LNCaP clone FGC (cell line): ENCODE results near the gene NFIL3.
"Not testable (repeated sequence)": the region's sequence is repeated elsewhere in the genome, so short reads cannot be mapped to it uniquely, and the experiment has no call there.

Experiments
- DNase-seq: peaks from one replicate; pipeline ENCODE4 v3.0.0-alpha.2; 2011; ENCODE audit warnings: low read depth
- H3K4me3 ChIP-seq: 2 replicates; pipeline ENCODE4 v1.5.1; 2011; ENCODE audit warnings: mild to moderate bottlenecking, low read depth, low read length, control low read depth
- CTCF ChIP-seq: IDR thresholded peaks from 2 replicates; pipeline ENCODE4 v1.5.1; 2012; ENCODE audit warnings: mild to moderate bottlenecking; ENCODE audit not compliant: control insufficient read depth, insufficient read depth; ENCODE audit errors: extremely low read depth

Gene NFIL3, protein sequence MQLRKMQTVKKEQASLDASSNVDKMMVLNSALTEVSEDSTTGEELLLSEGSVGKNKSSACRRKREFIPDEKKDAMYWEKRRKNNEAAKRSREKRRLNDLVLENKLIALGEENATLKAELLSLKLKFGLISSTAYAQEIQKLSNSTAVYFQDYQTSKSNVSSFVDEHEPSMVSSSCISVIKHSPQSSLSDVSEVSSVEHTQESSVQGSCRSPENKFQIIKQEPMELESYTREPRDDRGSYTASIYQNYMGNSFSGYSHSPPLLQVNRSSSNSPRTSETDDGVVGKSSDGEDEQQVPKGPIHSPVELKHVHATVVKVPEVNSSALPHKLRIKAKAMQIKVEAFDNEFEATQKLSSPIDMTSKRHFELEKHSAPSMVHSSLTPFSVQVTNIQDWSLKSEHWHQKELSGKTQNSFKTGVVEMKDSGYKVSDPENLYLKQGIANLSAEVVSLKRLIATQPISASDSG

DNA sequence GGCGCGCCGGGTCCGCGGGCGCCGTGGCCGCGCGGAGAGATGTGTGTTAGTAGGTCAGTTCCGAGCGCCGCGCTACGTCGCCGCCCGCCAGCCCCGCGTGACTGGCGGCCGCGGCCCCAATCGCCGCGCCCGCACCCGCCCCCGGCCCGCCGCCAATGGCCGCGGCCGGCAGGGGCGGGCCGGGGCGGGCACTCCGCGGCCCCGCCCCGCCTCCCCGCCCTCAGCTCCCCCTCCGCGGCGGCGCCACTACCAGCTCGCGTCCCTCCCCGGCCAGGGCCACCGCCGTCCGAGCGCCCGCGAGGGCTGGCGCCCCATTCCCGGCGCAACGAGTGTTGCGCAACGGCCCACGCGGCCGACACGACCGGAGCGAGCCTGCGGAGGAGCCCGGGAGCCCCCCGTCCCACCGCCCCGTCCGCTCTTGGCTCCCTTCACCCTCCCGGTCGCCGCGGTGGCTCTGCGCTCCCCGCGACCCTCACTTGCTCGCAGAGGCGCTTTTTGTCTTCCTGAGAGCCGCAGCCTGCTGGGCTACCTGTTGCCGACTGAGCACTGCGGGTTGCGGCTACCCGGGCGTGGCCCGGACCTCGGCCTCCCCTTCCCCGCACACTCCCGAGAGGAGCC lies at the start of gene NFIL3:
Gene NFIL3 (minus strand): TSS at position 48 of the 618 bp plus-strand sequence. CDS start 13,098 bp downstream, outside the sequence.
- DNase-seq, result peak; percentile 22
- no peak for TF ChIP-seq CTCF
- peak within 1 kb of the TSS; percentile 95 for H3K4me3 ChIP-seq

- not testable (repeated sequence) for H3K4me3 ChIP-seq, DNase-seq
Measured at GRCh38 chr9:91471524-91471923, 47.9 kb upstream of the NFIL3 start.

DNA sequence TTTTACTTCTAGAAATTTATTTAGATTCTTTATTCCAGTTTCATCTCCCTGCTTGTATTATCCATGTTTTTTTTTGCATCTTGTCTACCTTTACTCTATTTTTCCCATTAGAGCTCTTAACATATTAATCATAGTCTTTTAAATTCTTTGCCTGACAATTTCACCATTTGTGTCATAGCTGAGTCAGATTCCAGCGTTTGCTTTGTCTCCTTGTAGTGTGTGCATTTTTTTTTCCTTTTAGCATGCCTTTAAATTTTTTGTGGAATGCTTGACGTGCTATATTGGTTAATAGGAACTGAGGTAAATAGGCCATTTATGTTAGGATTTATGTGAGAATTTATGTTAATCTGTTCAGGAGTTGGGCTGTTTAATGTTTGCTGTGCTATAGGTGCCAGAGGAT lies 41.8 kb upstream of the NFIL3 start:
- no peak overlapping the region for H3K4me3 ChIP-seq
- TF ChIP-seq CTCF, result no peak
- no peak for DNase-seq

DNA sequence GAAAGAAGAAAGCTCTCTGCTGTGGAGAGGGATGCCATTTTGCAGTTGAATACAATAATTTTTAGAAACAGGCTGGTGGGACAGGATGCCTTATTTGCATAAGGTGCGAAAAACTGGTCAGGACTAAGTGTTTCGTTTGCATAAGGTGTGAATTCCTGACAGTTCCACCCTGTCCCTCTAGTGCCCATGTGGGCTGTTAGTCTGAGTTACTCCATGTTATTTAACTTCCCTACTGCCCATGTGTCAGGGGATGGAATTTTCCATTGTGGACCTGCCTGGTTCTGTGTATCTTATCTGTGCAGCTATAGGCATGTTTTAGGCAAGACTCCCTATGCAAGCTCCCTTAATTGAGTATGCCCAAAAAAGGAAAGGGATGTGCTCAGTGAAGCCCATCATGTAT lies 35.3 kb upstream of the NFIL3 start:
- DNase-seq, result no peak
- no peak overlapping the region for H3K4me3 ChIP-seq
- TF ChIP-seq CTCF, result no peak

GRCh38 chr9:91452844-91453243 lies 29.2 kb upstream of the NFIL3 start:
- TF ChIP-seq CTCF, result no peak
- H3K4me3 ChIP-seq, result no peak overlapping the region
- no peak for DNase-seq

DNA sequence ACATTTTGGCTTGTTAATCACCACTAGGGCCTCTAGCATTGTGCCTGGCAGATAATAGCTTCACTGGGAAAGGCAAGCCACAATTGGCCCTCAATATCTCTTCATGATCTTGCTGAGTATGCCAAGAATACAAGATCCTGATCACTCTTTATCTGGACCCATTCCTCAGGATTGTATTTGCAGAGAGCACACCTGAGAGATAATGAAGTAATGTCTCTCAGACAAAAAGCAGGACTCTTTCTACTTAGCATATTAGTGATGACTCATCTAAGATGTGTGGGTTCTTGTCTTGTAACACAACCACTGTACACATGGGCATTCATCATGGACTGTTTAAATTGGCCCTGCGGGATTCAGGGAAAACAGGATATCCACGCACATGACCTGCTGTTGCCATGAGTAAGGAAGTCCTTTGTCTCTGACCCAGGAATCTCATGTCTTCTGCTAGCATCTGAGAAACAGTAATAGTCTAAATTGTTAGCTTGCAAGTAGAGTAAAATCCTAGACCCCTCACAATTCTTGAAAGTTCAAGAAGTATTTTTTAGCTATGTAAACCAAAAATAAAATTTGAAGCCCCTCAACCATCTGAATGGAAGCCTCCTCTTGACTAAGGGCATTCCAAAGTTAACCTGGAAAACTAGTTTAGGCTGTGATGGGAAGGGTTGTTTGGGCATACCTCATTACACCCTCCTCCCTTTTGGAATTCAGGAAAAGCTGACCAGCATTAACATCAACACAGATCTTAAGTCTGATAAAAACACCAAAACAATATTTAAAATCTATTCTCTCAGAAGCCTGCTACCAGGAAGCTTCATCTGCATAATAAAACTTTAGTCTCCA lies 28.0 kb upstream of the NFIL3 start:
- no peak for DNase-seq
- no peak overlapping the region for H3K4me3 ChIP-seq
- TF ChIP-seq CTCF, result no peak

DNA sequence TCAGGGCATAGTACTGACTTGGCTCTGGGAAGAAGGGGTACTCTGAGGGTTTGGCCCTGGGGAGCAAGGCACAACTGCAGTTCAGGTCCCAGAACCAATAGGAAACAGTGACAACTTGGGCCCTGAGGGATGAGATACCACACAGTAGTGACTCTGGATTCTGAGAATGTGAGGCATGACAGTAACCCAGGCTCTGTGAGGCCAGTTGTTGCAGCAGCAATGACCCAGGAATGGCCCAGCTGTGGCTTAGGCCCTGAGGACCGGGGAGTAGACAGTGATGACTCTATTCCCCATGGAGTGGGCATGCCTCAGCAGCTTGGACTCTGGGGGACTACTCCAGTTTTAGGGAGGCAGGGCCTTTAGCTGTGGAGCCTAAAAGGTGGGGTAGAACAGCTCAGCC lies 21.5 kb upstream of the NFIL3 start:
- no peak for DNase-seq
- no peak for TF ChIP-seq CTCF
- no peak overlapping the region for H3K4me3 ChIP-seq
